HepG2 (cell line): ENCODE results near the gene TFEB. TPM values are rescaled to one million over a fixed set of nuclear protein-coding genes. Genes with fewer than 3 reads are reported as not detected.

Source experiments
- ATM ChIP-seq: fragments of 450-650 bp; IDR thresholded peaks from 2 replicates; pipeline ENCODE4 v1.7.1; 2017; ENCODE audit warnings: mild to moderate bottlenecking, borderline replicate concordance
- KLF15 ChIP-seq: sonication (generic); formaldehyde crosslinking; IDR thresholded peaks from 2 replicates; pipeline ENCODE4 v1.8.1; 2023; ENCODE audit warnings: borderline replicate concordance, mild to moderate bottlenecking, inconsistent platforms, missing genetic modification reagents, mixed read lengths
- KLF9 ChIP-seq: IDR thresholded peaks from 2 replicates; pipeline ENCODE4 v1.6.1; 2016; ENCODE audit warnings: low read depth
- MED8 ChIP-seq: sonication (generic); formaldehyde crosslinking; IDR thresholded peaks from 2 replicates; pipeline ENCODE4 v1.8.1; 2023; ENCODE audit warnings: mild to moderate bottlenecking, missing genetic modification reagents; ENCODE audit not compliant: insufficient replicate concordance
- PRPF4 ChIP-seq: fragments of 200-400 bp; formaldehyde crosslinking; IDR thresholded peaks from 2 replicates; pipeline ENCODE4 v1.6.1; 2016; ENCODE audit warnings: low read length, low read depth; ENCODE audit not compliant: poor library complexity, severe bottlenecking
- SNAPC2 ChIP-seq: sonication (generic); formaldehyde crosslinking; IDR thresholded peaks from 2 replicates; pipeline ENCODE4 v1.8.1; 2022; ENCODE audit warnings: mild to moderate bottlenecking, missing genetic modification reagents
- SRF ChIP-seq: IDR thresholded peaks from 2 replicates; pipeline ENCODE4 v1.6.1; 2011; ENCODE audit warnings: mild to moderate bottlenecking, low read depth, low read length, moderate library complexity
- TBX3 ChIP-seq: fragments of 450-650 bp; IDR thresholded peaks from 2 replicates; pipeline ENCODE4 v1.6.1; 2017; ENCODE audit warnings: antibody characterized with exemption, mild to moderate bottlenecking, inconsistent platforms, borderline replicate concordance
- TRIM22 ChIP-seq: fragments of 450-650 bp; IDR thresholded peaks from 2 replicates; pipeline ENCODE4 v1.6.1; 2017
- ZBTB43 ChIP-seq: sonication (generic); formaldehyde crosslinking; conservative IDR thresholded peaks from 2 replicates; pipeline ENCODE4 v1.4.0; 2020; ENCODE audit warnings: missing genetic modification reagents
- ZC3H13 ChIP-seq: sonication (generic); formaldehyde crosslinking; IDR thresholded peaks from 2 replicates; pipeline ENCODE4 v1.8.1; 2023; ENCODE audit warnings: mild to moderate bottlenecking, missing genetic modification reagents, moderate library complexity
- ZNF276 ChIP-seq: sonication (generic); formaldehyde crosslinking; IDR thresholded peaks from 2 replicates; pipeline ENCODE4 v1.4.0; 2020; ENCODE audit warnings: mild to moderate bottlenecking, low read depth, missing genetic modification reagents
- ZNF639 ChIP-seq: conservative IDR thresholded peaks from 2 replicates; pipeline ENCODE4 v1.6.1; 2018; ENCODE audit warnings: missing genetic modification reagents
- ZNF703 ChIP-seq: sonication (generic); formaldehyde crosslinking; IDR thresholded peaks from 2 replicates; pipeline ENCODE4 v1.5.1; 2020; ENCODE audit warnings: missing genetic modification reagents, mild to moderate bottlenecking, moderate library complexity, borderline replicate concordance
- ZNF788 ChIP-seq: sonication (generic); formaldehyde crosslinking; IDR thresholded peaks from 2 replicates; pipeline ENCODE4 v1.5.0; 2020; ENCODE audit warnings: mild to moderate bottlenecking, missing genetic modification reagents, borderline replicate concordance
- ZSCAN22 ChIP-seq: sonication (generic); formaldehyde crosslinking; IDR thresholded peaks from 2 replicates; pipeline ENCODE4 v1.4.0; 2020; ENCODE audit warnings: mild to moderate bottlenecking, missing genetic modification reagents
- ZSCAN29 ChIP-seq: sonication (generic); formaldehyde crosslinking; conservative IDR thresholded peaks from 2 replicates; pipeline ENCODE4 v1.4.0; 2020; ENCODE audit warnings: mild to moderate bottlenecking, missing genetic modification reagents
- polyA plus RNA-seq, 8 experiments: library from polyadenylated mRNA; depleted of rRNA in 3 of 8; stranded (reverse) in 7 of 8; unstranded in 1 of 8; fragments of >200 nt; fragmentation: Illumina TruSeq in 4 of 8; extraction: Trizol in 4 of 8; gene quantifications; 2 replicates each; pipeline versions ENCODE4 v1.2.1 to v1.2.3, GENCODE V29; 2011 to 2016; ENCODE audit warnings: low read depth in 4 of 8, missing spikeins in 1 of 8, mixed read lengths in 1 of 8; ENCODE audit not compliant: insufficient read depth in 1 of 8
- total RNA-seq, 5 experiments: library from RNA; depleted of rRNA; stranded (reverse); fragments of >200 nt; fragmentation: Illumina TruSeq; extraction: Trizol; gene quantifications; 2 replicates each; pipeline ENCODE4 v1.2.3, GENCODE V29; 2016; ENCODE audit warnings: low read depth in 1 of 5
- TF ChIP-seq, protein P1 (sequence below): sonication (generic); formaldehyde crosslinking; conservative IDR thresholded peaks from 2 replicates; pipeline ENCODE4 v1.4.0; 2020; ENCODE audit warnings: missing genetic modification reagents
- TF ChIP-seq, protein P2 (sequence below): sonication (generic); formaldehyde crosslinking; IDR thresholded peaks from 2 replicates; pipeline ENCODE4 v1.8.0; 2022; ENCODE audit warnings: mild to moderate bottlenecking, missing genetic modification reagents, moderate library complexity

TFEB gene
- total and polyA plus RNA-seq, 2 of the 13 experiments (the other 11 are each of a cell fraction or from before 2014, with no cell fraction given): 13.3 to 18.7 TPM

DNA sequence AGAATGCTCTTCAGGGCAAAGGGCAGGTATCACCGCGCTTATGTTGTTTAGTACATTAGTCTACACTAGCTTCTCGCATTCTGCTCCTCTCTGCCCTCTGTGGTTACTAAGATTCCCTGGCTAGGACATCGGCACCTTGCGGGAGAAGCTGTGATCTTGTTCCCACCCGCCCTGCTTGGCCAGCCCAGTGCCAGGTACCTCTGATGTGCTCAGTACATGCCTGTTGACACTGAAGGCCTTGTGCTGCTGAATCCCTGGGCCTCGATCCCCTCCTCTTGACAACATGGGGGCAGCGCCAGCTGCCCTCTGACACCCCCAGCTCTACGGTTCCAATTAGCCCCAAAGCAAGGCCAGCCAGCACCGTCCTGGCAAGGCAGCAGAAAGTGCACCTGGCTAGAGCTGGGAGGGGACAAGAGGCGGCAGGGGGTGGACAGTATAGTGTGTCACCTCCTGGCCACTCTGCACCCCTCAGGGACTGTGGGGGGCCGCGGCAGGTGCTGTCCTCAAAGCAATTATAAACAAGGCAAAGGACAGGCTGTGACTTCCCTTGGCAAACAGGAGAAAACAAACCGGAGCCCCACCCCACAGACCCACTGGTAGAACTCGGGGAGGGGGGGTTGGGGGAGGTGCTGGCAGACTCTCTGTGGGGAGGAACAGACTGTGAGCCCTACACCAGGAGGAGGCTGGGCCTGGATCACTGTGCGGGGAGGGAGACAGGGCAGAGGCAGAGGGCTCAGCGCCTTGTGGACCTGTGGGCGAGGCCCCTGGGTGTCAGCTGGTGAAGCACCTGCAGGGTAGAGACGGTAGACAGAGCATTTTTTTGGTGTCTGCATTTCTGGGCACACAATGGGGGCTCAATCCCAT is 7.1 kb downstream of the TFEB start (continued):
- no peak for TF ChIP-seq PRPF4
- no peak for TF ChIP-seq ZNF703 (CRISPR knock-in tag)
- no peak for TF ChIP-seq ZC3H13 (CRISPR knock-in tag)
- TF ChIP-seq, protein P1, sequence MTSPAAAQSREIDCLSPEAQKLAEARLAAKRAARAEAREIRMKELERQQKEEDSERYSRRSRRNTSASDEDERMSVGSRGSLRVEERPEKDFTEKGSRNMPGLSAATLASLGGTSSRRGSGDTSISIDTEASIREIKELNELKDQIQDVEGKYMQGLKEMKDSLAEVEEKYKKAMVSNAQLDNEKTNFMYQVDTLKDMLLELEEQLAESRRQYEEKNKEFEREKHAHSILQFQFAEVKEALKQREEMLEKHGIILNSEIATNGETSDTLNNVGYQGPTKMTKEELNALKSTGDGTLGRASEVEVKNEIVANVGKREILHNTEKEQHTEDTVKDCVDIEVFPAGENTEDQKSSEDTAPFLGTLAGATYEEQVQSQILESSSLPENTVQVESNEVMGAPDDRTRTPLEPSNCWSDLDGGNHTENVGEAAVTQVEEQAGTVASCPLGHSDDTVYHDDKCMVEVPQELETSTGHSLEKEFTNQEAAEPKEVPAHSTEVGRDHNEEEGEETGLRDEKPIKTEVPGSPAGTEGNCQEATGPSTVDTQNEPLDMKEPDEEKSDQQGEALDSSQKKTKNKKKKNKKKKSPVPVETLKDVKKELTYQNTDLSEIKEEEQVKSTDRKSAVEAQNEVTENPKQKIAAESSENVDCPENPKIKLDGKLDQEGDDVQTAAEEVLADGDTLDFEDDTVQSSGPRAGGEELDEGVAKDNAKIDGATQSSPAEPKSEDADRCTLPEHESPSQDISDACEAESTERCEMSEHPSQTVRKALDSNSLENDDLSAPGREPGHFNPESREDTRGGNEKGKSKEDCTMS (CRISPR knock-in tag): no peak
- peak; percentile 79; the same call in 1 of the 2 replicates for TF ChIP-seq ZNF788
- TF ChIP-seq SRF: no peak
- no peak for TF ChIP-seq ATM
- TF ChIP-seq, protein P2, sequence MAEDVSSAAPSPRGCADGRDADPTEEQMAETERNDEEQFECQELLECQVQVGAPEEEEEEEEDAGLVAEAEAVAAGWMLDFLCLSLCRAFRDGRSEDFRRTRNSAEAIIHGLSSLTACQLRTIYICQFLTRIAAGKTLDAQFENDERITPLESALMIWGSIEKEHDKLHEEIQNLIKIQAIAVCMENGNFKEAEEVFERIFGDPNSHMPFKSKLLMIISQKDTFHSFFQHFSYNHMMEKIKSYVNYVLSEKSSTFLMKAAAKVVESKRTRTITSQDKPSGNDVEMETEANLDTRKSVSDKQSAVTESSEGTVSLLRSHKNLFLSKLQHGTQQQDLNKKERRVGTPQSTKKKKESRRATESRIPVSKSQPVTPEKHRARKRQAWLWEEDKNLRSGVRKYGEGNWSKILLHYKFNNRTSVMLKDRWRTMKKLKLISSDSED (CRISPR knock-in tag): no peak
- TF ChIP-seq ZSCAN29 (CRISPR knock-in tag): no peak
- no peak for TF ChIP-seq SNAPC2 (CRISPR knock-in tag)
- no peak for TF ChIP-seq TBX3
- TF ChIP-seq TRIM22: no peak
- no peak for TF ChIP-seq ZBTB43 (CRISPR knock-in tag)
- no peak for TF ChIP-seq MED8 (CRISPR knock-in tag)
- no peak for TF ChIP-seq KLF9
- TF ChIP-seq KLF15: no peak
- peak; percentile 36; the same call in 1 of the 2 replicates for TF ChIP-seq ZNF276 (CRISPR knock-in tag)
- TF ChIP-seq ZSCAN22: no peak
- TF ChIP-seq ZNF639 (CRISPR knock-in tag): no peak
